HepG2 (cell line): ENCODE data around the gene JMJD6. TPM values are rescaled to one million over a fixed set of nuclear protein-coding genes. Genes with fewer than 3 reads are reported as not detected.

Experiments used
- ATF5 ChIP-seq: sonication (generic); formaldehyde crosslinking; IDR thresholded peaks from 2 replicates; pipeline ENCODE4 v1.4.0; 2020; ENCODE audit warnings: mild to moderate bottlenecking, low read depth, missing genetic modification reagents
- CHD2 ChIP-seq: IDR thresholded peaks from 2 replicates; pipeline ENCODE4 v1.6.1; 2011; ENCODE audit warnings: low read depth, low read length, improper control_type of control experiment
- HNRNPH1 ChIP-seq: fragments of 200-400 bp; formaldehyde crosslinking; optimal IDR thresholded peaks from 2 replicates; pipeline ENCODE3; 2017; ENCODE audit warnings: mild to moderate bottlenecking, low read depth, low read length
- MZF1 ChIP-seq: sonication (generic); formaldehyde crosslinking; IDR thresholded peaks from 2 replicates; pipeline ENCODE4 v1.8.1; 2023; ENCODE audit warnings: mild to moderate bottlenecking, missing genetic modification reagents, borderline replicate concordance
- NR2C2 ChIP-seq: sonication (generic); formaldehyde crosslinking; IDR thresholded peaks from 2 replicates; pipeline ENCODE4 v1.4.0; 2020; ENCODE audit warnings: missing genetic modification reagents, mild to moderate bottlenecking, moderate library complexity, borderline replicate concordance
- RERE ChIP-seq: IDR thresholded peaks from 2 replicates; pipeline ENCODE4 v1.6.1; 2016; ENCODE audit warnings: low read depth, missing genetic modification reagents, missing compliant biosample characterization
- TERF1 ChIP-seq: sonication (generic); formaldehyde crosslinking; IDR thresholded peaks from 2 replicates; pipeline ENCODE4 v1.8.0; 2022; ENCODE audit warnings: mild to moderate bottlenecking, missing genetic modification reagents, moderate library complexity
- ZBTB3 ChIP-seq: sonication (generic); formaldehyde crosslinking; IDR thresholded peaks from 2 replicates; pipeline ENCODE4 v1.4.0; 2020; ENCODE audit warnings: low read depth, mild to moderate bottlenecking, moderate library complexity, missing genetic modification reagents, borderline replicate concordance
- ZBTB33 ChIP-seq: sonication (generic); formaldehyde crosslinking; IDR thresholded peaks from 2 replicates; pipeline ENCODE4 v1.4.0; 2020; ENCODE audit warnings: missing genetic modification reagents
- ZBTB7A ChIP-seq: sonication (generic); formaldehyde crosslinking; IDR thresholded peaks from 2 replicates; pipeline ENCODE4 v1.8.0; 2022; ENCODE audit warnings: mild to moderate bottlenecking, missing genetic modification reagents
- ZNF24 ChIP-seq: fragments of 450-650 bp; IDR thresholded peaks from 2 replicates; pipeline ENCODE4 v1.6.1; 2017; ENCODE audit warnings: antibody characterized with exemption, mild to moderate bottlenecking
- ZNF383 ChIP-seq: sonication (generic); formaldehyde crosslinking; IDR thresholded peaks from 2 replicates; pipeline ENCODE4 v1.4.0; 2020; ENCODE audit warnings: missing genetic modification reagents, mild to moderate bottlenecking, borderline replicate concordance
- ZNF547 ChIP-seq: sonication (generic); formaldehyde crosslinking; IDR thresholded peaks from 2 replicates; pipeline ENCODE4 v1.5.1; 2020; ENCODE audit warnings: mild to moderate bottlenecking, missing genetic modification reagents
- ZNF780A ChIP-seq: sonication (generic); formaldehyde crosslinking; IDR thresholded peaks from 2 replicates; pipeline ENCODE4 v1.8.0; 2022; ENCODE audit warnings: mild to moderate bottlenecking, missing genetic modification reagents, moderate library complexity
- ZXDC ChIP-seq: sonication (generic); formaldehyde crosslinking; IDR thresholded peaks from 2 replicates; pipeline ENCODE4 v1.5.0; 2020; ENCODE audit warnings: mild to moderate bottlenecking, missing genetic modification reagents
- polyA plus RNA-seq, 8 experiments: library from polyadenylated mRNA; depleted of rRNA in 3 of 8; stranded (reverse) in 7 of 8; unstranded in 1 of 8; fragments of >200 nt; fragmentation: Illumina TruSeq in 4 of 8; extraction: Trizol in 4 of 8; gene quantifications; 2 replicates each; pipeline versions ENCODE4 v1.2.1 to v1.2.3, GENCODE V29; 2011 to 2016; ENCODE audit warnings: low read depth in 4 of 8, missing spikeins in 1 of 8, mixed read lengths in 1 of 8; ENCODE audit not compliant: insufficient read depth in 1 of 8
- total RNA-seq, 5 experiments: library from RNA; depleted of rRNA; stranded (reverse); fragments of >200 nt; fragmentation: Illumina TruSeq; extraction: Trizol; gene quantifications; 2 replicates each; pipeline ENCODE4 v1.2.3, GENCODE V29; 2016; ENCODE audit warnings: low read depth in 1 of 5

Gene JMJD6
- total and polyA plus RNA-seq, 2 of the 13 experiments (the other 11 are each of a cell fraction or from before 2014, with no cell fraction given) = 33.6 to 41.0 TPM

GRCh38 chr17:76700617-76701470, 25.6 kb downstream of the JMJD6 start (continued):
- TF ChIP-seq CHD2 (0 out of 2 replicates have a peak, but pooled peaks have one; percentile 25), ZBTB33 (0 out of 2 replicates have a peak, but pooled peaks have one; percentile 28), ZNF547 (peak; percentile 50; the same call in 1 of the 2 replicates), MZF1 (CRISPR knock-in tag) (no peak), ZBTB7A (CRISPR knock-in tag) (peak; percentile 55; the same call in 1 of the 2 replicates), ATF5 (0 out of 2 replicates have a peak, but pooled peaks have one; percentile 45), ZNF383 (CRISPR knock-in tag) (peak; percentile 96; the same call in 1 of the 2 replicates), RERE (CRISPR knock-in tag) (no peak; the same call in 1 of the 2 replicates), ZNF24 (no peak), ZBTB3 (CRISPR knock-in tag) (peak; percentile 66; the same call in 1 of the 2 replicates), HNRNPH1 (no peak), ZXDC (CRISPR knock-in tag) (peak; percentile 67; the same call in 1 of the 2 replicates), NR2C2 (CRISPR knock-in tag) (no peak; the same call in 1 of the 2 replicates), ZNF780A (CRISPR knock-in tag) (no peak), TERF1 (CRISPR knock-in tag) (no peak)
